Neutrophil (primary cell): ENCODE results near the gene SERBP1.

Experiments used
- H3K27ac ChIP-seq: fragments of 200-600 bp; sonication (generic); 2 replicates; pipeline ENCODE4 v1.5.1; 2016; ENCODE audit warnings: mild to moderate bottlenecking, moderate library complexity
- H3K27me3 ChIP-seq: fragments of 200-600 bp; sonication (generic); 2 replicates; pipeline ENCODE4 v1.6.0; 2016; ENCODE audit warnings: mild to moderate bottlenecking
- H3K36me3 ChIP-seq: fragments of 200-600 bp; sonication (generic); 2 replicates; pipeline ENCODE4 v1.5.1; 2017
- H3K4me1 ChIP-seq, 2 experiments: fragments of 200-600 bp in 1 of 2; sonication (generic) in 1 of 2; 1 replicate in 1 of 2; 2 replicates in 1 of 2; pipeline versions ENCODE4 v1.5.1 to v1.6.1; 2013 to 2016; ENCODE audit warnings: low read depth in 1 of 2, low read length in 1 of 2, mild to moderate bottlenecking in 1 of 2, moderate library complexity in 1 of 2; ENCODE audit not compliant: control insufficient read depth in 1 of 2, insufficient read depth in 1 of 2
- H3K4me3 ChIP-seq, 2 experiments: fragments of 200-600 bp in 1 of 2; sonication (generic) in 1 of 2; 1 replicate in 1 of 2; 2 replicates in 1 of 2; pipeline ENCODE4 v1.5.1; 2013 to 2016; ENCODE audit warnings: low read depth in 1 of 2, low read length in 1 of 2, mild to moderate bottlenecking in 1 of 2, moderate library complexity in 1 of 2
- H3K9me3 ChIP-seq: fragments of 200-600 bp; sonication (generic); 2 replicates; pipeline ENCODE4 v1.5.1; 2016
- CTCF ChIP-seq: fragments of 200-600 bp; sonication (generic); IDR thresholded peaks from 2 replicates; pipeline ENCODE4 v1.5.1; 2016; ENCODE audit warnings: antibody characterized with exemption

The SERBP1 gene

GRCh38 chr1:67433837-67434236, 3.6 kb upstream of the SERBP1 start:
- Histone ChIP-seq H3K36me3 (no peaks in the 10 kb centered on the region), H3K4me3 (no peak overlapping the region), H3K27me3 (no peaks in the 10 kb centered on the region), H3K4me1 (peaks cover 26 to 28% of the 10 kb centered on the region in 2 experiments), H3K9me3 (no peaks in the 10 kb centered on the region), H3K27ac (peak overlapping the region; percentile 17)
- TF ChIP-seq CTCF, result no peak

- Histone ChIP-seq H3K27ac (no peak overlapping the region), H3K9me3 (no peaks in the 10 kb centered on the region), H3K4me3 (no peak overlapping the region), H3K27me3 (no peaks in the 10 kb centered on the region), H3K4me1 (peaks cover 37 to 39% of the 10 kb centered on the region in 2 experiments), H3K36me3 (no peaks in the 10 kb centered on the region)
- TF ChIP-seq CTCF, result no peak
These were observed 2.5 kb upstream of the SERBP1 start for GRCh38 chr1:67432745-67433144.

- Histone ChIP-seq H3K27ac (no peak overlapping the region), H3K4me3 (no peak overlapping the region), H3K4me1 (peaks cover 44 to 46% of the 10 kb centered on the region in 2 experiments), H3K27me3 (no peaks in the 10 kb centered on the region), H3K36me3 (no peaks in the 10 kb centered on the region), H3K9me3 (no peaks in the 10 kb centered on the region)
- no peak for TF ChIP-seq CTCF
These were observed 1.8 kb upstream of the SERBP1 start for GRCh38 chr1:67431869-67432578.

GRCh38 chr1:67431156-67431765, 1.1 kb upstream of the SERBP1 start:
- no peak for TF ChIP-seq CTCF
- Histone ChIP-seq H3K36me3 (no peaks in the 10 kb centered on the region), H3K4me1 (peaks cover 49 to 50% of the 10 kb centered on the region in 2 experiments), H3K27me3 (no peaks in the 10 kb centered on the region), H3K27ac (peak overlapping the region; percentile 65), H3K9me3 (no peaks in the 10 kb centered on the region), H3K4me3 (peak overlapping the region; percentile 92 to 96)

GRCh38 chr1:67429528-67430357, 459 bp downstream of the SERBP1 start:
- no peaks in the 10 kb centered on the region for H3K9me3 ChIP-seq
- H3K27me3 ChIP-seq, result no peaks in the 10 kb centered on the region
- peak overlapping the region; percentile 65 for H3K27ac ChIP-seq
- H3K36me3 ChIP-seq, result peaks cover 13% of the 10 kb centered on the region
- H3K4me1 ChIP-seq, result peaks cover 49 to 50% of the 10 kb centered on the region in 2 experiments
- peak overlapping the region; percentile 92 to 96 for H3K4me3 ChIP-seq
- no peak for TF ChIP-seq CTCF
